ENCODE data around the gene DSCAM. TPM values are rescaled to one million over a fixed set of nuclear protein-coding genes. Genes with fewer than 3 reads are reported as not detected.

Gene DSCAM
- total RNA-seq, 1 donor from 2014 or later = not detected

- H3K4me3 ChIP-seq = no peak overlapping the region
- TF ChIP-seq, protein P1, sequence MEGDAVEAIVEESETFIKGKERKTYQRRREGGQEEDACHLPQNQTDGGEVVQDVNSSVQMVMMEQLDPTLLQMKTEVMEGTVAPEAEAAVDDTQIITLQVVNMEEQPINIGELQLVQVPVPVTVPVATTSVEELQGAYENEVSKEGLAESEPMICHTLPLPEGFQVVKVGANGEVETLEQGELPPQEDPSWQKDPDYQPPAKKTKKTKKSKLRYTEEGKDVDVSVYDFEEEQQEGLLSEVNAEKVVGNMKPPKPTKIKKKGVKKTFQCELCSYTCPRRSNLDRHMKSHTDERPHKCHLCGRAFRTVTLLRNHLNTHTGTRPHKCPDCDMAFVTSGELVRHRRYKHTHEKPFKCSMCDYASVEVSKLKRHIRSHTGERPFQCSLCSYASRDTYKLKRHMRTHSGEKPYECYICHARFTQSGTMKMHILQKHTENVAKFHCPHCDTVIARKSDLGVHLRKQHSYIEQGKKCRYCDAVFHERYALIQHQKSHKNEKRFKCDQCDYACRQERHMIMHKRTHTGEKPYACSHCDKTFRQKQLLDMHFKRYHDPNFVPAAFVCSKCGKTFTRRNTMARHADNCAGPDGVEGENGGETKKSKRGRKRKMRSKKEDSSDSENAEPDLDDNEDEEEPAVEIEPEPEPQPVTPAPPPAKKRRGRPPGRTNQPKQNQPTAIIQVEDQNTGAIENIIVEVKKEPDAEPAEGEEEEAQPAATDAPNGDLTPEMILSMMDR (IDR thresholded peaks at IDR 0.05) = no peak
- H3K27me3 ChIP-seq = no peaks in the 10 kb centered on the region
- H3K9me3 ChIP-seq = peaks cover 12 to 18% of the 10 kb centered on the region in 2 donors
- H3K36me3 ChIP-seq = no peaks in the 10 kb centered on the region
- DNase-seq (ENCODE audit: low spot score in 2 of 2) = no peak
- H3K4me1 ChIP-seq = no peaks in the 10 kb centered on the region
- no peak overlapping the region for H3K27ac ChIP-seq
- intact Hi-C loops (cut with DNase I) = no loop called here
These were observed 46.8 kb downstream of the DSCAM start for GRCh38 chr21:40800126-40800525.

- intact Hi-C loops (cut with DNase I) = no loop called here
- Histone ChIP-seq H3K9me3 (peaks cover 12 to 18% of the 10 kb centered on the region in 2 donors), H3K36me3 (no peaks in the 10 kb centered on the region), H3K27ac (no peak overlapping the region), H3K4me3 (no peak overlapping the region), H3K4me1 (no peaks in the 10 kb centered on the region), H3K27me3 (no peaks in the 10 kb centered on the region)
- no peak for DNase-seq (ENCODE audit: low spot score in 2 of 2)
- TF ChIP-seq, protein P1 (IDR thresholded peaks at IDR 0.05) = no peak
These were observed 49.1 kb downstream of the DSCAM start for GRCh38 chr21:40797891-40798290.

DNA sequence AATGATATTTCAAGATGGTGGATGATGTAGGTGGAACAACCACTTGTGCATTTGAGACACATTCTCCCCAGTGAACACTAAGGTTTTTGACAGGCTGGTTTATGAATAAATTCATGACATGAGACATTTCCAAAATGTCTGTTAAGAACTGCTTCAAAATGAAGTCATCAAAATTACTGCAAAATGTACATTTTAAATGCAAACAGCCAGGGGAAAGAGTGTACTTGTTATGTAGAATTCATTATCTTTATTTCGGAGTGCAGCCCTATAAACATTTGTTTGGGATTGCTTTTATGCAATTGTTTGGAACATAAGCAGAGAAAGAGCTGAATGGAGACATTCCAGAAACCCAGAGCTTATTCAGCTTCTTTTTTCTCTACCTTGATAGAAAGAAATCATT is 49.5 kb downstream of the DSCAM start:
- no peaks in the 10 kb centered on the region for H3K4me1 ChIP-seq
- DNase-seq (ENCODE audit: low spot score in 2 of 2) = no peak
- TF ChIP-seq, protein P1 (IDR thresholded peaks at IDR 0.05) = no peak
- intact Hi-C loops (cut with DNase I) = no loop called here
- no peaks in the 10 kb centered on the region for H3K36me3 ChIP-seq
- no peak overlapping the region for H3K27ac ChIP-seq
- H3K9me3 ChIP-seq = peaks cover 12 to 18% of the 10 kb centered on the region in 2 donors
- no peaks in the 10 kb centered on the region for H3K27me3 ChIP-seq
- no peak overlapping the region for H3K4me3 ChIP-seq

- no peak overlapping the region for H3K4me3 ChIP-seq
- no peaks in the 10 kb centered on the region for H3K36me3 ChIP-seq
- no peaks in the 10 kb centered on the region for H3K4me1 ChIP-seq
- TF ChIP-seq, protein P1 (IDR thresholded peaks at IDR 0.05) = no peak
- DNase-seq (ENCODE audit: low spot score in 2 of 2) = no peak
- intact Hi-C loops (cut with DNase I) = no loop called here
- H3K27ac ChIP-seq = no peak overlapping the region
- no peaks in the 10 kb centered on the region for H3K27me3 ChIP-seq
- H3K9me3 ChIP-seq = peaks cover 12 to 18% of the 10 kb centered on the region in 2 donors
These were observed 50.5 kb downstream of the DSCAM start for GRCh38 chr21:40796464-40796863.

GRCh38 chr21:40795313-40795712 is 51.6 kb downstream of the DSCAM start:
- no peaks in the 10 kb centered on the region for H3K27me3 ChIP-seq
- no peaks in the 10 kb centered on the region for H3K4me1 ChIP-seq
- no peak overlapping the region for H3K27ac ChIP-seq
- H3K36me3 ChIP-seq = no peaks in the 10 kb centered on the region
- H3K4me3 ChIP-seq = no peak overlapping the region
- DNase-seq (ENCODE audit: low spot score in 2 of 2) = no peak
- H3K9me3 ChIP-seq = peaks cover 7 to 8% of the 10 kb centered on the region in 2 donors
- intact Hi-C loops (cut with DNase I) = no loop called here
- TF ChIP-seq, protein P1 (IDR thresholded peaks at IDR 0.05) = no peak
